Uterus (tissue), 4 donors: Measurements from ENCODE around the gene ARHGEF28. TPM values are rescaled to one million over a fixed set of nuclear protein-coding genes. Genes with fewer than 3 reads are reported as not detected.

Source experiments
- DNase-seq, 2 donors: peaks; one replicate each; pipeline ENCODE4 v3.0.0-alpha.2; 2019 to 2020
- H3K27ac ChIP-seq, 2 donors: fragments of 200-600 bp; sonication (generic); 1 replicate in 1 of 2; 2 replicates in 1 of 2; pipeline ENCODE4 v1.5.1; 2016 to 2018
- H3K27me3 ChIP-seq, 2 donors: fragments of 200-600 bp; sonication (generic); one replicate each; pipeline ENCODE4 v1.5.1; 2018 to 2019; ENCODE audit warnings: control low read depth in 1 of 2
- H3K36me3 ChIP-seq, 2 donors: fragments of 200-600 bp; sonication (generic); one replicate each; pipeline ENCODE4 v1.5.1; 2019; ENCODE audit warnings: control low read depth in 1 of 2
- H3K4me1 ChIP-seq, 2 donors: fragments of 200-600 bp; sonication (generic); one replicate each; pipeline ENCODE4 v1.5.1; 2018 to 2019; ENCODE audit warnings: control low read depth in 1 of 2
- H3K4me3 ChIP-seq, 2 donors: fragments of 200-600 bp; sonication (generic); 1 replicate in 1 of 2; 2 replicates in 1 of 2; pipeline ENCODE4 v1.5.1; 2018 to 2019; ENCODE audit warnings: mild to moderate bottlenecking in 1 of 2
- H3K9me3 ChIP-seq, 2 donors: fragments of 200-600 bp; sonication (generic); one replicate each; pipeline ENCODE4 v1.5.1; 2019; ENCODE audit warnings: control low read depth in 1 of 2
- CTCF ChIP-seq, 4 experiments: fragments of 200-600 bp in 2 of 4; fragments of 450-650 bp in 2 of 4; sonication (generic) in 2 of 4; IDR thresholded peaks; one replicate each; pipeline ENCODE4 v1.5.1; 2016 to 2019; ENCODE audit warnings: antibody characterized with exemption in 4 of 4, mild to moderate bottlenecking in 2 of 4, moderate library complexity in 1 of 4
- POLR2A ChIP-seq, 2 donors: fragments of 450-650 bp; IDR thresholded peaks; one replicate each; pipeline ENCODE4 v1.6.1; 2016; ENCODE audit warnings: antibody characterized with exemption in 2 of 2, mild to moderate bottlenecking in 1 of 2, moderate library complexity in 1 of 2
- intact Hi-C: fragments of 100-400 bp; cut with DNase I; formaldehyde crosslinking; loops from one replicate; pipeline ENCODE4 v1.15.1; 2023; ENCODE audit warnings: low total_unique reads
- total RNA-seq, 4 donors: library from RNA; depleted of rRNA in 3 of 4; stranded (reverse); fragments of >200 nt in 3 of 4; gene quantifications; one replicate each; pipeline versions ENCODE4 v1.1.0 to v1.2.4, GENCODE V29; 2014 to 2023
- donor health status: DM: yes; HTN: yes; CAD: no.

ARHGEF28 gene
- total RNA-seq, 4 donors from 2014 or later, result 11.9 to 23.2 (median 19.3) TPM

- Histone ChIP-seq H3K4me3 (no peak overlapping the region), H3K4me1 (no peaks in the 10 kb centered on the region), H3K27me3 (no peaks in the 10 kb centered on the region), H3K36me3 (no peaks in the 10 kb centered on the region), H3K27ac (no peak overlapping the region), H3K9me3 (no peaks in the 10 kb centered on the region)
- no peak for TF ChIP-seq CTCF (IDR thresholded peaks at IDR 0.05)
- no peak for TF ChIP-seq POLR2A (IDR thresholded peaks at IDR 0.05)
- intact Hi-C loops, result no loop called here
- DNase-seq, result no peak
These were observed 296.2 kb downstream of the ARHGEF28 start for GRCh38 chr5:73922224-73922623.

GRCh38 chr5:73922875-73923557 is 297.0 kb downstream of the ARHGEF28 start:
- intact Hi-C loops, result no loop called here
- no peak for TF ChIP-seq CTCF (IDR thresholded peaks at IDR 0.05)
- TF ChIP-seq POLR2A (IDR thresholded peaks at IDR 0.05), result no peak

GRCh38 chr5:73928476-73929070 is 302.6 kb downstream of the ARHGEF28 start:
- H3K9me3 ChIP-seq, result no peaks in the 10 kb centered on the region
- intact Hi-C loops, result no loop called here
- H3K27me3 ChIP-seq, result no peaks in the 10 kb centered on the region
- H3K4me3 ChIP-seq, result no peak overlapping the region
- TF ChIP-seq POLR2A (IDR thresholded peaks at IDR 0.05), result no peak
- TF ChIP-seq CTCF (IDR thresholded peaks at IDR 0.05), result no peak
- no peaks in the 10 kb centered on the region for H3K36me3 ChIP-seq
- DNase-seq, result no peak
- H3K27ac ChIP-seq, result no peak overlapping the region
- H3K4me1 ChIP-seq, result no peaks in the 10 kb centered on the region

More at GRCh38 chr5:73922875-73923557, 297.0 kb downstream of the ARHGEF28 start:
- H3K4me1 ChIP-seq, result no peaks in the 10 kb centered on the region
- no peaks in the 10 kb centered on the region for H3K9me3 ChIP-seq
- no peak for DNase-seq
- H3K27me3 ChIP-seq, result no peaks in the 10 kb centered on the region
- no peak overlapping the region for H3K27ac ChIP-seq
- H3K36me3 ChIP-seq, result no peaks in the 10 kb centered on the region
- H3K4me3 ChIP-seq, result no peak overlapping the region

- TF ChIP-seq CTCF (IDR thresholded peaks at IDR 0.05), result no peak
- H3K27ac ChIP-seq, result no peak overlapping the region
- no peaks in the 10 kb centered on the region for H3K4me1 ChIP-seq
- H3K9me3 ChIP-seq, result no peaks in the 10 kb centered on the region
- no peak overlapping the region for H3K4me3 ChIP-seq
- no peaks in the 10 kb centered on the region for H3K27me3 ChIP-seq
- no peak for DNase-seq
- H3K36me3 ChIP-seq, result no peaks in the 10 kb centered on the region
- intact Hi-C loops, result no loop called here
These were observed 309.7 kb downstream of the ARHGEF28 start for GRCh38 chr5:73935719-73936118.

- no peaks in the 10 kb centered on the region for H3K4me1 ChIP-seq
- no peak for DNase-seq
- intact Hi-C loops, result no loop called here
- no peak overlapping the region for H3K27ac ChIP-seq
- no peaks in the 10 kb centered on the region for H3K9me3 ChIP-seq
- TF ChIP-seq CTCF (IDR thresholded peaks at IDR 0.05) (no peak), POLR2A (IDR thresholded peaks at IDR 0.05) (no peak)
- no peaks in the 10 kb centered on the region for H3K27me3 ChIP-seq
- H3K36me3 ChIP-seq, result no peaks in the 10 kb centered on the region
- H3K4me3 ChIP-seq, result no peak overlapping the region
These were observed 312.4 kb downstream of the ARHGEF28 start for GRCh38 chr5:73938280-73938937.
